Islet of Langerhans (tissue), 1 donor: ENCODE data around the gene TTLL13.

Source experiments
- FAIRE-seq: peaks from one replicate; lab custom pipeline; 2011; peaks lifted over from hg19 to GRCh38; lab: Jason Lieb, UNC

The TTLL13 gene, protein sequence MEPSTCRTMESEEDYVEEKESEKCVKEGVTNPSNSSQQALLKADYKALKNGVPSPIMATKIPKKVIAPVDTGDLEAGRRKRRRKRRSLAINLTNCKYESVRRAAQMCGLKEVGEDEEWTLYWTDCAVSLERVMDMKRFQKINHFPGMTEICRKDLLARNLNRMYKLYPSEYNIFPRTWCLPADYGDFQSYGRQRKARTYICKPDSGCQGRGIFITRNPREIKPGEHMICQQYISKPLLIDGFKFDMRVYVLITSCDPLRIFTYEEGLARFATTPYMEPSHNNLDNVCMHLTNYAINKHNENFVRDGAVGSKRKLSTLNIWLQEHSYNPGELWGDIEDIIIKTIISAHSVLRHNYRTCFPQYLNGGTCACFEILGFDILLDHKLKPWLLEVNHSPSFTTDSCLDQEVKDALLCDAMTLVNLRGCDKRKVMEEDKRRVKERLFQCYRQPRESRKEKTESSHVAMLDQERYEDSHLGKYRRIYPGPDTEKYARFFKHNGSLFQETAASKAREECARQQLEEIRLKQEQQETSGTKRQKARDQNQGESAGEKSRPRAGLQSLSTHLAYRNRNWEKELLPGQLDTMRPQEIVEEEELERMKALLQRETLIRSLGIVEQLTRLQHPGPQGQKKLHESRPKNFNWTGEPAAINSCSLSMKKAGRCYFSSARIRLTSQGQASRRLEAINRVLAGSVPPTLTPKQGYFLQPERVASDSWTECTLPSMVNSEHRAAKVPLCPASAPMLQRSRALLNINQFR

DNA sequence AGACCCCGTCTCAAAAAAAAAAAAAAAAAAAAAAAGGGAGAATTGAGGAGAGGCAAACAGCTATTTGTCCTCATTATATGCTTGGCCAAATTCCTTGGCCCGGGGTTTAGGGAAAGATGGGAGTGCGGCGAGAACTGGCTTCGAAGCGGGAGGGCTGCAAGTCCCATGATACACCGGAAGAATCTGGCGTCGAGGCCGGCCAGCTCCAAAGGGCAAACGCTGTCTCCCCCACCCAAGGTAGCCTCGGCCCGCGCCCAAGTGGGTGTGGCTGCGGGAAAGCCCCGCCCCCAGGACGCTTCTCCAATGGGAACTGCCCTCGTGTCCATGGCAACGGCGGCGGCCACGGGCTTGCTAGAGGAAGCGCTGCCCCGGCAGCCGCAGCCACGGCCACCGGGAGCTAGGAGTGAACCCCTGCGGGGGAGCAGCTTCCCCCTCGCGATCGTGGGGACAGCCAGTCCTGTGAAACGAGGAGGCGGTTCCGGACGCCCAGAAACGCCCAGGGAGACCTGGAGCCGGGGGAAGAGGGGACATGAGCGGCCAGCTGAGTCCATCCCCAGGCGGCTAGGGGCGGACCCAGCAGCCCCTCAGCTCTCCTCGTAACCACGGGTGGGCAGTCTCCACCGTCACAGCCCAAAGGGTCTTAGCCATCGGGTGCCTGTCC, at the start of gene TTLL13:
TTLL13 (plus strand) TSS at position 354 of the 661 bp plus-strand sequence. CDS start 1,075 bp downstream, outside the sequence.
- FAIRE-seq, result no peak

DNA sequence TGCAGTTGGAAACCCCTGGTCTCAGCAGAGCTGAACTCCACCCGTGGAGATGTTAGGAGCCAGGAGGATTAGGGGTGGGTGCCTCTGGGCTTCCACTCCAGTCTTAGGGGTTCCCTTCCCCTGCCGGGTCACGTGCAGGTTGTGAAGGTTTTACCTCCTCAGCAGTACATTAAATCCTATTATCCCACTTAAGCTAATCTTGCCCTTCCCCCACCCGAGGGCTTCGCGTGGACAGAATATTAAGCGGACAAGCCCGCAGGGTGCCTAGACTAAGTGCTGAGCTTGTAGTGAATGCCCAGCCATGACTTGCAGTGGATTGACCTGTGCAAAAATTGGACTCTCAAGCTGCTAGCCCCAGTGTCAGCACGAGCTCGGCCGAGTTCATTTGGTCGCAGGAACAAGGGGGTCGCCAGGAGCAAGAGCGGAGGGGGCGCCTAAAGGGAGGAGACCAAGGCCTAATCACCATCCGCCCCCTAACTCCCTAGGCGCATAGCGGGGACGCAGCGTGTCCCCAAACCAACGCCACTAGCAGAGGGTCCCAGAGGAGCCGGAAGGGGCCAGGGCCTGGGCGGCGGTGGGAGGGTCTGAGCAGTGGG, 48.7 kb upstream of the TTLL13 start:
- FAIRE-seq, result no peak

DNA sequence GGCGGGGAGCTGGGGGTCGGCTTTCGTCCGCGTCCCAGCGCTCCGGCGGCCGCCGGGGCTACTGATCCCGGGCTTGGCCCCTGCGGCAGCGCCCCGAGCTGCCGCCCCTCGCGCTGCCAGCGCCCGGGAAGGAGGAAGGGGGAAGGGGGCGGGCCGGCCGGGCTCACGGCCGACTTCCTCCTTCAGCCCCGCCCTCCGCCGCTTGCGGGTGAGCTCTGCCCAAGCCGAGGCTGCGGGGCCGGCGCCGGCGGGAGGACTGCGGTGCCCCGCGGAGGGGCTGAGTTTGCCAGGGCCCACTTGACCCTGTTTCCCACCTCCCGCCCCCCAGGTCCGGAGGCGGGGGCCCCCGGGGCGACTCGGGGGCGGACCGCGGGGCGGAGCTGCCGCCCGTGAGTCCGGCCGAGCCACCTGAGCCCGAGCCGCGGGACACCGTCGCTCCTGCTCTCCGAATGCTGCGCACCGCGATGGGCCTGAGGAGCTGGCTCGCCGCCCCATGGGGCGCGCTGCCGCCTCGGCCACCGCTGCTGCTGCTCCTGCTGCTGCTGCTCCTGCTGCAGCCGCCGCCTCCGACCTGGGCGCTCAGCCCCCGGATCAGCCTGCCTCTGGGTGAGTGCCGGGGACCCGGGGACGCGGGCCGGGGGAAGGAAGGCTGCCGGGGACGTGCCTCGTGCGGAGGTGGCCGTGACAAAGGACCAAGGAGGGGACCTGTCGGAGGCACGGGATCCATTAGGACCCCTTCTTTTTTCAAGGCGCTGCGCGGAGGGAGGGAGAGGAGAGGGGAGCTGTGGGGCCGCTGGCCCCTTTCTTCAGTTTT, 48.0 kb upstream of the TTLL13 start, which contains the start of gene SEMA4B:
SEMA4B (plus strand) TSS at position 201 of the 814 bp plus-strand sequence; CDS start at position 450, 249 bp downstream.
- FAIRE-seq, result no peak

DNA sequence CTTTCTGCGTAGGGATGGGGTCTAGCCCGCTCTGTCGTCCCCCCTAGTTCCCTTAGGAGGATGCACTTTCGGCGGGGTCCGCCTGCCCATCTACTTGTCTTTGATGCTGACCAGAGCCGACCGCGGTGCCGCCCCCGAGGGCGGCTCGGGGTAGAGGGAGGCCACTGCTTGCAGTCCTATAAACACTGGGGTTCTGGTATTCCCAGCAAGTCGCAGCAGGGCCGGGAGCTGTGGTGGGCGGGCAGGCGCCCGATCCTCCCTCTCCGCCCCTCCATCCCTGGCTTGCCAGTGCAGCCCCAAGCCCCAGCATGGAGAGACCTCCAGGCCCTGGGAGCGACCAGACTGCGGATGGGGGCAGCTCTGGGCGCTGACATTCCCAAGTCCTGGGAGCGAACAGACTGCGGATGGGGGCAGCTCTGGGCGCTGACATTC, 47.4 kb upstream of the TTLL13 start:
- no peak for FAIRE-seq

GRCh38 chr15:90202929-90203328, 46.4 kb upstream of the TTLL13 start:
- FAIRE-seq, result no peak

GRCh38 chr15:90203473-90203872, 45.9 kb upstream of the TTLL13 start:
- FAIRE-seq, result no peak

- FAIRE-seq, result no peak
Measured at GRCh38 chr15:90203922-90204321, 45.4 kb upstream of the TTLL13 start.

DNA sequence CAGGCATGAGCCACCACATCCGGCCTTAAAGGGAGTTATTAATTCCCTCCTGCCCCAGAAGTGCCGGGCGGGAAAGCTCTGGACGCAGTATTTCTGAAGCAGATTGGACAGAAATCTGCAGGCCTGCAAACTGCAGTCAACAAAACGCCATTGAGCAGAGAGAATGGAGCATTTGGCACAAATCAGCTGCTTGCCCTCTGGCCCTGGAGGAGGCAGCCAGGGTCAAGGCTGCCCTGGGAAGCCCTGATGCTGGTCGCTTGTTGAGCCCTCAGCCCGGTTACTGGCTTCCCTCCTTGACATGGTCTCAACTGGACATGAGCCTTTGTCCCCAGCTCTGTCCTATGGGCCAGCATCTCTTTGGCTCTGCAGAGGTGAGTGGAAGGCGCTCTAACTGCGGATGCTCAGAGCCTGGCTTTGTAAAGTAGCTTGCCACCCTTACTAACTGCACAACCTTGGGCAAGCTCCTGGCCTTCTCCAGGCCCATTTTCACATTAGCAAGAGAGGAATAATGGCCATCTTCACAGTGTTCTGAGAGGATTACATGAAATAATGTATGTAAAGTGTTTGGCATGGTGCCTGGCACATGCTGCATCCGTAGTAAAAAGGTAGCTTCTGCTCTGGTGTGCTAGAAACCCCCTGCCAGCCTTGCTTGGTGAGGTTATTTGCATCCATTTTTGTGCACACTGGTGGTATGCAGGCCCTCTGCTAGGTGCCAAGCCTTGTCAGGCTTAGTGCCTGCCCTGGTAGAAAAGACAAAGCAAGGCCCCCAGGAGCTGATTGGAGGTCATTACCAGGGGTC, 44.1 kb upstream of the TTLL13 start:
- no peak for FAIRE-seq

GRCh38 chr15:90205886-90206285, 43.5 kb upstream of the TTLL13 start:
- no peak for FAIRE-seq

GRCh38 chr15:90207252-90207651, 42.1 kb upstream of the TTLL13 start:
- FAIRE-seq, result no peak

DNA sequence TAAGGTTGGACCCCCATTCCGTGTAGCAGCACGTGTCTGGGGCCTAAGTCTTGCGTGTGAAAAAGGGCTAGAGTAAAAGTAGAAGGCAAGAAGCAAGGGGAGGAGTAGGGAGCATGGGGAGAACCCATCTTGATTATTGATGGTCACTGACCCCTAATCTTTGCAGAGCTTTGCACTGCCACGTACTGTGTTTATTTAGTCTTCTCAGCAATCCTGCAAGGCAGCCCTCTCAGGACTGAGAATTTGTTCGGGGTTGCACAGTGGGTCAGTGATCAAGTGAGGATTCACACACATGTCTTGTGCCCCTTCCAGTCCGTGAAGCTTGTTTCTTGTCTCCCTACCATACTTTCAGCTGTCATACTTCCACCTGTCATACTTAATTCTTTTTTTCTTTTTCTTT, 41.0 kb upstream of the TTLL13 start:
- no peak for FAIRE-seq

DNA sequence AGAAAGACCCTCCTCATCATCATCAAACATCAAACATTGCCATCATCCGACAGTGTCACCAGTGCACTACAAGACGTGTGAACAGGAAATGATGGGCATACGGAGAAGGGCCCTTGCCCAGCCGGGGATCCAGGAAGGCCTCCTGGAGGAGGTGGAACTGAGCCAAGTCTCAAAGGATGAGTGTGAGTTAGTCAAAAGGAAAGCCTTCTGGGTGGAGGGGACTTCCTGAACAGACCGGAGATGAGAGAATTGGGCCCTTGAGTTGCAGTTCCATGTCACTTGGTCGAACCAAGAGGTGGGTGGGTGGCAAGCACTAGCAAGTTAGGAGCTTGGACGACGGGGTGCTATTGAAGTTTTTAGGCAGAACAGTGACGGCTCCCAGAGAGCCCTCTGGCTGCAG, 39.8 kb upstream of the TTLL13 start:
- FAIRE-seq, result no peak

DNA sequence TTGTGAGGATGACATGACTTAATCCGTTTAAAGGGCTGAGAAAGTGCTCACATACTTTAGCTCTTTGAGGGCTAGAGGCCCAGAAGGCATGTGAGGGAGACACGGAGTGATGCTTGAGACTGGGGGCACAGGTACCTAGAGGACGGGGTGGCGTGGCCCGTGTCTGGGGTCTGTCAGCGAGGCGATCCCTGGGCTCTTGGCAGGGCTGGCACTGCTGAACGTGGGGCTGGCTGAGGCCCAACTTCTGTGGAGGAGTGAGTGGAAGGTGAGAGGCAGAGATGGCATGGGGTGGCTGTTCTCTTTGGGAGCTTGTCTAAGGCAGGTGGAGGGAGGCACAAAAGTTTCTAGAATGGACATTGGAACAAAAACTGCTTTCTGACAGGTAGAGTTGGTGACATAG, 38.8 kb upstream of the TTLL13 start:
- no peak for FAIRE-seq

DNA sequence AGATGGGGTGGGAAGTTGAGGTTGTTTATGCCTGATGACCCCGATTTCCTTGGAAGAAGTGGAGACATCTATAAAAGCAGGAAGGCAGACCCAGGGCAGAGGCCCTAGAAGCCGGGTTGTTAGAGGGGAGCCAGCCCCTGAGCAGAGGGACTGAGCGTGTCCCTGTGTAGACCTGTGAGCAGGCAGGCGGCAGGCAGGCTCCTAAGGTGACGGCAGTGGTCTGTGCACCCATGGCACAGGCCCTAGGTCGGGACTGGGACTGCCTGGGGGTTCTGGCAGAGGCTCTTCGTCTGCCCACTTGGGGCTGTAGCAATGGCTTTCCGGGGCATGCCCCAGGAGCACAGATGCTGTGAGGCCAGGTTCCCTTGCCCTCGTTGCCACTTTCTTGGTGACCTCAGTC, 38.3 kb upstream of the TTLL13 start:
- no peak for FAIRE-seq

GRCh38 chr15:90211440-90212143, 37.8 kb upstream of the TTLL13 start:
- FAIRE-seq, result no peak

GRCh38 chr15:90212221-90213098, 36.9 kb upstream of the TTLL13 start:
- FAIRE-seq, result no peak

DNA sequence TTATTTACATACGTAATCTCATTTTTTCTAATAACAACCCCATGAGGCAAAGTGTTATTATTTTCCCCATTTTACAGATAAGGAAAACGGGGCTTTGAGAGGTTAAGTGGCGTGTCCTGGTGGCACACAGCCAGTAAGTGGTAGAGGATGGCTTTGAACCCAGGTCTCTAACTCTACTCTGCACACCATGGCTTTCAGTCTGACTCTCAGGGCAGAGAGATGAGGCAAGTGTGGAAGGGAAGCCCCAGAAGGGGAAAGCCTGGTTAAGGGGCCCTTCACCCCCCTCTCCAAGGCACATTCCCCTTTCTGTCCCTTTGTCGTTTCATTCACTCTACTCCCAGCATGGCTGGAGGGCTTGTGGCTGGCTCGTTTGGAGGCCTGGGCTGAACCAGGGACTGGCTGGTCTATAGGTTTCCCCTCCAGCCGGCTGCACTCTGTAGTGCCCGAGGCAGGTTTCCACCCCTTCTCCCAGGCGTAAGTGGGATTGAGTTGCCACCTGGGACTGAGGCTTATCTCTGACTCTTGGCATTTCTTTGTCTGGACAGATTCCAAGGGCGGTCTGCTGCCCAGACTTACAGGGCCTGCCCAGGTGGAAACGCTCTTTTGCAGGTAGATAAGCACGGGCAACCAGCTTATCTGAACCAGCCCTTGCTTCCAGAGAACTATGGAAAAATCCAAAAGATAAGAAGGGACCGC, 36.1 kb upstream of the TTLL13 start:
- no peak for FAIRE-seq

GRCh38 chr15:90213818-90214204, 35.5 kb upstream of the TTLL13 start:
- FAIRE-seq, result no peak
